HCT116 (cell line): ENCODE results near the gene POLR2J2. TPM values are rescaled to one million over a fixed set of nuclear protein-coding genes. Genes with fewer than 3 reads are reported as not detected.
"Not testable (repeated sequence)": the region's sequence is repeated elsewhere in the genome, so short reads cannot be mapped to it uniquely, and the experiment has no call there.

Source experiments
- ATAC-seq: fragments of 200-7000 bp; cut with Tn5 transposase; 2 replicates; pipeline ENCODE4 v1.9.1; 2020; ENCODE audit warnings: mild to moderate bottlenecking, moderate library complexity
- BruUV-seq: library from RNA; stranded (reverse); fragments of 400-500 nt; replicated peaks from 2 replicates; lab custom pipeline; 2021; lab: Mats Ljungman, UMichigan
- CTCF ChIA-PET: fragments of 300-600 bp; sonication (Branson Sonifier 250); formaldehyde crosslinking; loops from one replicate; lab custom pipeline; 2021; ENCODE audit warnings: antibody characterized with exemption; lab: Charles Lee
- POLR2A ChIA-PET: fragments of 300-600, 350-600 bp; sonication (Branson Sonifier 250); formaldehyde crosslinking; loops from one replicate; lab custom pipeline; 2021; ENCODE audit warnings: antibody characterized with exemption; lab: Charles Lee
- RAD21 ChIA-PET, 2 experiments: fragments of 300-600 bp; sonication (Branson Sonifier 250); formaldehyde crosslinking; loops; one replicate each; lab custom pipeline; 2023; ENCODE audit warnings: low total read pairs in 2 of 2; ENCODE audit not compliant: uncharacterized antibody in 2 of 2, unreplicated experiment in 2 of 2, low non-redundant PET in 1 of 2; lab: Charles Lee
- DNase-seq: peaks from one replicate; pipeline ENCODE4 v3.0.0-alpha.2; 2010; ENCODE audit warnings: low read depth, low spot score
- H2AFZ ChIP-seq: fragments of 200-600 bp; shearing (Covaris generic), sonication (generic); 2 replicates; pipeline ENCODE4 v1.6.1; 2017; ENCODE audit warnings: low read depth, mixed run types, mixed read lengths, antibody characterized with exemption, low read length; ENCODE audit not compliant: poor library complexity, severe bottlenecking
- H3K27ac ChIP-seq: 2 replicates; pipeline ENCODE4 v1.5.1; 2012; ENCODE audit warnings: low read depth, low read length
- H3K27me3 ChIP-seq: fragments of 200-600 bp; sonication (generic); 2 replicates; pipeline ENCODE4 v1.6.1; 2016; ENCODE audit warnings: mixed run types, low read length, mixed read lengths; ENCODE audit not compliant: insufficient read depth
- H3K36me3 ChIP-seq, 2 experiments: fragments of 200-500 bp in 1 of 2; fragments of 200-600 bp in 1 of 2; sonication (Bioruptor generic) in 1 of 2; sonication (generic) in 1 of 2; 2 replicates each; pipeline versions ENCODE4 v1.5.1 to v1.6.1; 2014 to 2016; ENCODE audit warnings: low read length in 2 of 2, inconsistent platforms in 1 of 2, mixed read lengths in 1 of 2, mixed run types in 1 of 2; ENCODE audit not compliant: insufficient read depth in 2 of 2, control insufficient read depth in 1 of 2
- H3K4me1 ChIP-seq, 2 experiments: fragments of 200-600 bp in 1 of 2; sonication (generic) in 1 of 2; 2 replicates each; pipeline versions ENCODE4 v1.5.1 to v1.6.1; 2012 to 2017; ENCODE audit warnings: low read length in 2 of 2, inconsistent platforms in 1 of 2, mild to moderate bottlenecking in 1 of 2, mixed read lengths in 1 of 2, mixed run types in 1 of 2, moderate library complexity in 1 of 2; ENCODE audit not compliant: insufficient read depth in 2 of 2, control insufficient read depth in 1 of 2
- H3K4me2 ChIP-seq: fragments of 200-600 bp; sonication (generic); 2 replicates; pipeline ENCODE4 v1.6.1; 2017; ENCODE audit warnings: mixed run types, low read length, mixed read lengths
- H3K4me3 ChIP-seq, 2 experiments: fragments of 200-600 bp in 1 of 2; sonication (generic) in 1 of 2; replicated peaks in 1 of 2; 2 replicates each; pipeline ENCODE4 v1.5.1; 2011 to 2016; ENCODE audit warnings: low read length in 2 of 2, control low read depth in 1 of 2, low read depth in 1 of 2, mild to moderate bottlenecking in 1 of 2, mixed read lengths in 1 of 2, mixed run types in 1 of 2
- H3K79me2 ChIP-seq: fragments of 200-600 bp; sonication (generic); 2 replicates; pipeline ENCODE4 v1.6.1; 2017; ENCODE audit warnings: mild to moderate bottlenecking, mixed run types, low read length, moderate library complexity, mixed read lengths; ENCODE audit not compliant: insufficient read depth
- H3K9ac ChIP-seq: fragments of 200-600 bp; sonication (generic); 2 replicates; pipeline ENCODE4 v1.6.1; 2016; ENCODE audit warnings: low read length, mixed read lengths
- H3K9me2 ChIP-seq: fragments of 200-600 bp; sonication (generic), shearing (Covaris generic); 2 replicates; pipeline ENCODE4 v1.6.1; 2017; ENCODE audit warnings: mixed run types, mild to moderate bottlenecking, moderate library complexity; ENCODE audit not compliant: insufficient read depth
- H3K9me3 ChIP-seq, 2 experiments: fragments of 200-500 bp in 1 of 2; fragments of 200-600 bp in 1 of 2; sonication (Bioruptor generic) in 1 of 2; sonication (generic) in 1 of 2; 2 replicates each; pipeline ENCODE4 v1.6.1; 2014 to 2017; ENCODE audit warnings: low read length in 2 of 2, mixed read lengths in 2 of 2, inconsistent platforms in 1 of 2, low read depth in 1 of 2, mild to moderate bottlenecking in 1 of 2, mixed run types in 1 of 2, moderate library complexity in 1 of 2; ENCODE audit not compliant: control insufficient read depth in 1 of 2, insufficient read depth in 1 of 2
- H4K20me1 ChIP-seq: fragments of 200-600 bp; sonication (generic), shearing (Covaris generic); 2 replicates; pipeline ENCODE4 v1.6.1; 2017; ENCODE audit warnings: mixed run types, mild to moderate bottlenecking, moderate library complexity; ENCODE audit not compliant: insufficient read depth
- intact Hi-C: fragments of 100-400 bp; cut with micrococcal nuclease; formaldehyde crosslinking; loops from 2 replicates; pipeline ENCODE4 v1.10.0; 2022
- total RNA-seq: library from RNA; stranded (reverse); gene quantifications from one replicate; pipeline ENCODE4 v1.2.1, GENCODE V29; 2021; ENCODE audit not compliant: unreplicated experiment

The POLR2J2 gene
- total RNA-seq, 1 experiment from 2014 or later = 6.2 TPM

- H3K9ac ChIP-seq, H4K20me1 ChIP-seq, DNase-seq, H3K4me1 ChIP-seq, RAD21 ChIA-PET, H2AFZ ChIP-seq, H3K4me2 ChIP-seq, ATAC-seq, H3K9me3 ChIP-seq, intact Hi-C loops, BruUV-seq, H3K27me3 ChIP-seq, POLR2A ChIA-PET, H3K79me2 ChIP-seq, CTCF ChIA-PET, H3K4me3 ChIP-seq, H3K27ac ChIP-seq, H3K36me3 ChIP-seq, H3K9me2 ChIP-seq: not testable (repeated sequence)
Measured at GRCh38 chr7:102675545-102675944, 4.1 kb upstream of the POLR2J2 start.

GRCh38 chr7:102673447-102674067 lies 2.1 kb upstream of the POLR2J2 start:
- not testable (repeated sequence) for H3K9me3 ChIP-seq

GRCh38 chr7:102671956-102672307 lies 469 bp upstream of the POLR2J2 start:
- H3K4me1 ChIP-seq, CTCF ChIA-PET: not testable (repeated sequence)

More at GRCh38 chr7:102673447-102674067, 2.1 kb upstream of the POLR2J2 start:
- H3K9ac ChIP-seq, ATAC-seq, H4K20me1 ChIP-seq, RAD21 ChIA-PET, H3K4me2 ChIP-seq, DNase-seq, BruUV-seq, H2AFZ ChIP-seq, intact Hi-C loops, H3K4me1 ChIP-seq, H3K27me3 ChIP-seq, POLR2A ChIA-PET, CTCF ChIA-PET, H3K9me2 ChIP-seq, H3K27ac ChIP-seq, H3K4me3 ChIP-seq, H3K79me2 ChIP-seq, H3K36me3 ChIP-seq: not testable (repeated sequence)

GRCh38 chr7:102667523-102667922 lies 3.9 kb downstream of the POLR2J2 start:
- RAD21 ChIA-PET, ATAC-seq, H4K20me1 ChIP-seq: not testable (repeated sequence)

More at GRCh38 chr7:102671956-102672307, 469 bp upstream of the POLR2J2 start:
- H3K4me3 ChIP-seq, BruUV-seq, H3K27ac ChIP-seq, H3K4me2 ChIP-seq, H3K9me2 ChIP-seq, H3K9me3 ChIP-seq, H3K79me2 ChIP-seq, RAD21 ChIA-PET, H2AFZ ChIP-seq, H4K20me1 ChIP-seq, H3K36me3 ChIP-seq, POLR2A ChIA-PET, DNase-seq, intact Hi-C loops, H3K9ac ChIP-seq, H3K27me3 ChIP-seq: not testable (repeated sequence)
- ATAC-seq = peak; percentile 54

More at GRCh38 chr7:102667523-102667922, 3.9 kb downstream of the POLR2J2 start:
- H3K4me1 ChIP-seq, intact Hi-C loops, H3K27ac ChIP-seq, H3K9ac ChIP-seq, H3K9me3 ChIP-seq, DNase-seq, H3K79me2 ChIP-seq, H2AFZ ChIP-seq, H3K4me3 ChIP-seq, H3K36me3 ChIP-seq, BruUV-seq, H3K27me3 ChIP-seq, H3K9me2 ChIP-seq, POLR2A ChIA-PET, H3K4me2 ChIP-seq, CTCF ChIA-PET: not testable (repeated sequence)
